Liver (tissue), 9 donors: ENCODE data around the gene DPP4. TPM values are rescaled to one million over a fixed set of nuclear protein-coding genes. Genes with fewer than 3 reads are reported as not detected.

Experiments used
- DNase-seq: peaks from one replicate; pipeline ENCODE4 v3.0.0-alpha.2; 2017; ENCODE audit warnings: low spot score
- H3K27ac ChIP-seq, 2 donors: one replicate each; pipeline ENCODE4 v1.7.0; 2013; ENCODE audit warnings: inconsistent platforms in 2 of 2, low read length in 2 of 2, control low read depth in 1 of 2, low read depth in 1 of 2, mild to moderate bottlenecking in 1 of 2
- H3K27me3 ChIP-seq, 4 donors: one replicate each; pipeline versions ENCODE4 v1.6.1 to v1.7.0; 2013; ENCODE audit warnings: low read length in 3 of 4, inconsistent platforms in 1 of 4, mild to moderate bottlenecking in 1 of 4, moderate library complexity in 1 of 4; ENCODE audit not compliant: control insufficient read depth in 4 of 4, insufficient read depth in 4 of 4
- H3K36me3 ChIP-seq, 4 donors: one replicate each; pipeline versions ENCODE4 v1.6.1 to v1.7.0; 2013; ENCODE audit warnings: low read length in 3 of 4, mild to moderate bottlenecking in 3 of 4, low read depth in 1 of 4, moderate library complexity in 1 of 4; ENCODE audit not compliant: control insufficient read depth in 4 of 4, insufficient read depth in 3 of 4
- H3K4me1 ChIP-seq, 4 donors: one replicate each; pipeline versions ENCODE4 v1.6.1 to v1.7.0; 2013; ENCODE audit warnings: low read length in 3 of 4, mild to moderate bottlenecking in 3 of 4, moderate library complexity in 1 of 4; ENCODE audit not compliant: control insufficient read depth in 4 of 4, insufficient read depth in 4 of 4
- H3K4me3 ChIP-seq, 3 donors: one replicate each; pipeline versions ENCODE4 v1.6.1 to v1.7.0; 2013; ENCODE audit warnings: low read length in 3 of 3, control low read depth in 1 of 3, low read depth in 1 of 3, mild to moderate bottlenecking in 1 of 3
- H3K9ac ChIP-seq, 2 donors: one replicate each; pipeline ENCODE4 v1.7.0; 2013; ENCODE audit warnings: low read length in 2 of 2, mild to moderate bottlenecking in 2 of 2, moderate library complexity in 2 of 2, control low read depth in 1 of 2, low read depth in 1 of 2
- H3K9me3 ChIP-seq, 4 donors: one replicate each; pipeline versions ENCODE4 v1.6.1 to v1.7.0; 2013; ENCODE audit warnings: low read length in 3 of 4; ENCODE audit not compliant: control insufficient read depth in 4 of 4
- ATF3 ChIP-seq: IDR thresholded peaks from 2 replicates; pipeline ENCODE4 v1.6.1; 2016; ENCODE audit warnings: antibody characterized with exemption
- CTCF ChIP-seq: fragments of 150-350 bp; IDR thresholded peaks from 2 replicates; pipeline ENCODE4 v1.5.1; 2017; ENCODE audit warnings: improper control_type of control experiment, low read depth, low read length; ENCODE audit not compliant: missing input control
- EGR1 ChIP-seq, 2 donors: IDR thresholded peaks; 2 replicates each; pipeline ENCODE4 v1.6.1; 2016 to 2018; ENCODE audit warnings: antibody characterized with exemption in 2 of 2, low read depth in 2 of 2
- FOXA1 ChIP-seq: IDR thresholded peaks from 2 replicates; pipeline ENCODE4 v1.6.1; 2016; ENCODE audit warnings: antibody characterized with exemption
- FOXA2 ChIP-seq: IDR thresholded peaks from 2 replicates; pipeline ENCODE4 v1.6.1; 2016; ENCODE audit warnings: antibody characterized with exemption
- GABPA ChIP-seq, 2 donors: IDR thresholded peaks in 1 of 2; conservative IDR thresholded peaks in 1 of 2; 2 replicates each; pipeline ENCODE4 v1.6.1; 2016; ENCODE audit warnings: antibody characterized with exemption in 2 of 2, mild to moderate bottlenecking in 1 of 2, moderate library complexity in 1 of 2
- HNF4A ChIP-seq, 2 donors: conservative IDR thresholded peaks; 2 replicates each; pipeline ENCODE4 v1.6.1; 2016; ENCODE audit warnings: antibody characterized with exemption in 2 of 2, mild to moderate bottlenecking in 2 of 2
- HNF4G ChIP-seq: IDR thresholded peaks from 2 replicates; pipeline ENCODE4 v1.6.1; 2016; ENCODE audit warnings: antibody characterized with exemption
- JUND ChIP-seq, 2 donors: IDR thresholded peaks; 2 replicates each; pipeline ENCODE4 v1.6.1; 2016; ENCODE audit warnings: antibody characterized with exemption in 2 of 2
- MAX ChIP-seq: IDR thresholded peaks from 2 replicates; pipeline ENCODE4 v1.6.1; 2016; ENCODE audit warnings: antibody characterized with exemption
- NR2F2 ChIP-seq: IDR thresholded peaks from 2 replicates; pipeline ENCODE4 v1.6.1; 2016; ENCODE audit warnings: antibody characterized with exemption
- RAD21 ChIP-seq, 2 donors: IDR thresholded peaks; 2 replicates each; pipeline ENCODE4 v1.6.1; 2016; ENCODE audit warnings: antibody characterized with exemption in 2 of 2, mild to moderate bottlenecking in 2 of 2
- REST ChIP-seq: IDR thresholded peaks from 2 replicates; pipeline ENCODE4 v1.6.1; 2016; ENCODE audit warnings: antibody characterized with exemption, mild to moderate bottlenecking
- RXRA ChIP-seq, 2 donors: IDR thresholded peaks; 2 replicates each; pipeline ENCODE4 v1.6.1; 2017 to 2018; ENCODE audit warnings: antibody characterized with exemption in 2 of 2, mild to moderate bottlenecking in 1 of 2
- SP1 ChIP-seq: IDR thresholded peaks from 2 replicates; pipeline ENCODE4 v1.6.1; 2018; ENCODE audit warnings: antibody characterized with exemption, mild to moderate bottlenecking
- TAF1 ChIP-seq: conservative IDR thresholded peaks from 2 replicates; pipeline ENCODE4 v1.6.1; 2016; ENCODE audit warnings: antibody characterized with exemption, mild to moderate bottlenecking
- YY1 ChIP-seq: IDR thresholded peaks from 2 replicates; pipeline ENCODE4 v1.6.1; 2016; ENCODE audit warnings: antibody characterized with exemption, mild to moderate bottlenecking
- ZBTB33 ChIP-seq: IDR thresholded peaks from 2 replicates; pipeline ENCODE4 v1.6.1; 2016; ENCODE audit warnings: antibody characterized with exemption
- WGBS: extraction: QIAGEN DNeasy Blood & Tissue Kit; methylation state at CpG from one replicate; pipeline ENCODE4 v1.1.7; 2013; 5-methylcytosine and 5-hydroxymethylcytosine counted together
- polyA plus RNA-seq, 2 donors: library from polyadenylated mRNA; stranded (reverse) in 1 of 2; unstranded in 1 of 2; fragments of 200-250 nt in 1 of 2; fragments of >200 nt in 1 of 2; fragmentation: Nextera tagmentation in 1 of 2; extraction: Ambion mirVana in 1 of 2; gene quantifications; one replicate each; pipeline versions ENCODE4 v1.2.1 to v1.2.3, GENCODE V29; 2013 to 2015
- total RNA-seq, 2 donors: library from RNA; depleted of rRNA; stranded (reverse); fragments of >200 nt; gene quantifications; one replicate each; pipeline ENCODE4 v1.2.3, GENCODE V29; 2014
- donor health status: healthy.
- donor health status: healthy.
- donor health status: healthy.
- donor health status: healthy.
- donor health status: healthy.

DPP4 gene
- total and polyA plus RNA-seq, 4 donors = 9.6 to 30.1 (median 13.5) TPM

- peaks cover 4 to 24% (median 19%) of the 10 kb centered on the region in 4 donors for H3K4me1 ChIP-seq
- H3K9ac ChIP-seq = no peak overlapping the region
- peak; percentile 22 for TF ChIP-seq ATF3
- no peak for TF ChIP-seq CTCF
- no peak for TF ChIP-seq GABPA (IDR thresholded peaks at IDR 0.05 in 1 of 2, conservative IDR thresholded peaks at IDR 0.05 in 1 of 2)
- TF ChIP-seq JUND (IDR thresholded peaks at IDR 0.05) = peak in 1 of 2 donors; percentile 39
- TF ChIP-seq TAF1 = no peak
- TF ChIP-seq FOXA2 = no peak
- TF ChIP-seq YY1 = no peak
- no peak for TF ChIP-seq EGR1 (IDR thresholded peaks at IDR 0.05; ENCODE audit: low read depth in 2 of 2)
- TF ChIP-seq FOXA1 = no peak
- peak; percentile 92 to 93 for TF ChIP-seq RXRA (IDR thresholded peaks at IDR 0.05)
- peak; percentile 10 for TF ChIP-seq MAX
- peak; percentile 26 for TF ChIP-seq NR2F2
- peak; percentile 32 for TF ChIP-seq SP1
- TF ChIP-seq REST = peak; percentile 32
- TF ChIP-seq HNF4A (conservative IDR thresholded peaks at IDR 0.05) = peak; percentile 43 to 65
- TF ChIP-seq ZBTB33 = no peak
- no peak for TF ChIP-seq HNF4G
- TF ChIP-seq RAD21 (IDR thresholded peaks at IDR 0.05) = peak; percentile 22 to 44
- H3K4me3 ChIP-seq = no peak overlapping the region
- 26% methylated on average over 1 of the region's 1 CpG for WGBS
- H3K36me3 ChIP-seq = no peaks in the 10 kb centered on the region
- no peak overlapping the region for H3K27ac ChIP-seq
- H3K27me3 ChIP-seq = no peaks in the 10 kb centered on the region
- H3K9me3 ChIP-seq = no peaks in the 10 kb centered on the region
- DNase-seq = no peak
Observed at GRCh38 chr2:162113776-162114168, 39.8 kb upstream of the DPP4 start.
